Smooth muscle cell of the brain vasculature (primary cell): Measurements from ENCODE around the gene STK39.
"Not testable (repeated sequence)": the region's sequence is repeated elsewhere in the genome, so short reads cannot be mapped to it uniquely, and the experiment has no call there.

Experiments
- DNase-seq: peaks from one replicate; pipeline ENCODE4 v3.0.0-alpha.2; 2012; ENCODE audit warnings: low read depth, low spot score

The STK39 gene

GRCh38 chr2:168138374-168138773 is 109.0 kb downstream of the STK39 start:
- peak; percentile 46 for DNase-seq

GRCh38 chr2:168137510-168138180 is 109.8 kb downstream of the STK39 start:
- DNase-seq = no peak

GRCh38 chr2:168136392-168136977 is 110.9 kb downstream of the STK39 start:
- DNase-seq = no peak

GRCh38 chr2:168135630-168136029 is 111.8 kb downstream of the STK39 start:
- no peak for DNase-seq

- DNase-seq = no peak
These were observed 112.3 kb downstream of the STK39 start for GRCh38 chr2:168135121-168135520.

GRCh38 chr2:168134485-168134884 is 112.9 kb downstream of the STK39 start:
- no peak for DNase-seq

- no peak for DNase-seq
These were observed 115.0 kb downstream of the STK39 start for GRCh38 chr2:168132389-168132788.

- no peak for DNase-seq
These were observed 117.0 kb downstream of the STK39 start for GRCh38 chr2:168130346-168130745.

- DNase-seq = no peak
These were observed 120.0 kb downstream of the STK39 start for GRCh38 chr2:168127371-168127770.

- not testable (repeated sequence) for DNase-seq
These were observed 125.2 kb downstream of the STK39 start for GRCh38 chr2:168122210-168122609.

GRCh38 chr2:168120730-168121129 is 126.7 kb downstream of the STK39 start:
- DNase-seq = no peak

GRCh38 chr2:168120310-168120709 is 127.1 kb downstream of the STK39 start:
- DNase-seq = no peak

- DNase-seq = peak; percentile 62
These were observed 127.8 kb downstream of the STK39 start for GRCh38 chr2:168119515-168120141.

- DNase-seq = peak; percentile 75
These were observed 128.5 kb downstream of the STK39 start for GRCh38 chr2:168118733-168119514.

GRCh38 chr2:168116448-168116847 is 130.9 kb downstream of the STK39 start:
- no peak for DNase-seq

- no peak for DNase-seq
These were observed 132.8 kb downstream of the STK39 start for GRCh38 chr2:168114619-168115018.

- DNase-seq = no peak
These were observed 133.4 kb downstream of the STK39 start for GRCh38 chr2:168114040-168114439.

- DNase-seq = no peak
These were observed 140.1 kb downstream of the STK39 start for GRCh38 chr2:168107322-168107721.

GRCh38 chr2:168105127-168105683 is 142.2 kb downstream of the STK39 start:
- no peak for DNase-seq

GRCh38 chr2:168097431-168097830 is 150.0 kb downstream of the STK39 start:
- DNase-seq = no peak

- no peak for DNase-seq
These were observed 151.2 kb downstream of the STK39 start for GRCh38 chr2:168096158-168096557.

GRCh38 chr2:168091986-168092385 is 155.4 kb downstream of the STK39 start:
- no peak for DNase-seq
